Stimulated activated effector memory CD8-positive, alpha-beta T cell treated with anti-CD3 and anti-CD28 coated beads, Interleukin-12 subunit alpha, Interleukin-12 subunit beta, amount 100 ng/mL, for 72 hours (primary cell): ENCODE data around the gene DLG2.
"Not testable (repeated sequence)": the region's sequence is repeated elsewhere in the genome, so short reads cannot be mapped to it uniquely, and the experiment has no call there.

Experiments used
- ATAC-seq: fragments of 150-1000 bp; cut with Tn5 transposase; 2 replicates; pipeline ENCODE4 v1.10.0; 2021
- DNase-seq, 2 donors: peaks; one replicate each; pipeline ENCODE4 v3.0.0; 2021 to 2022; ENCODE audit warnings: low spot score in 2 of 2
- H3K27ac Mint-ChIP-seq: one replicate; pipeline ENCODE4 v1.8.0; 2022; ENCODE audit warnings: mild to moderate bottlenecking, mixed read lengths
- H3K36me3 Mint-ChIP-seq: one replicate; pipeline ENCODE4 v1.8.0; 2022; ENCODE audit warnings: mild to moderate bottlenecking, mixed read lengths
- H3K4me1 Mint-ChIP-seq: one replicate; pipeline ENCODE4 v1.8.0; 2022; ENCODE audit warnings: mixed read lengths
- H3K4me3 Mint-ChIP-seq: one replicate; pipeline ENCODE4 v1.8.0; 2022; ENCODE audit warnings: mild to moderate bottlenecking, mixed read lengths
- H3K9me3 Mint-ChIP-seq: one replicate; pipeline ENCODE4 v1.8.0; 2022; ENCODE audit warnings: mixed read lengths

DLG2 gene

DNA sequence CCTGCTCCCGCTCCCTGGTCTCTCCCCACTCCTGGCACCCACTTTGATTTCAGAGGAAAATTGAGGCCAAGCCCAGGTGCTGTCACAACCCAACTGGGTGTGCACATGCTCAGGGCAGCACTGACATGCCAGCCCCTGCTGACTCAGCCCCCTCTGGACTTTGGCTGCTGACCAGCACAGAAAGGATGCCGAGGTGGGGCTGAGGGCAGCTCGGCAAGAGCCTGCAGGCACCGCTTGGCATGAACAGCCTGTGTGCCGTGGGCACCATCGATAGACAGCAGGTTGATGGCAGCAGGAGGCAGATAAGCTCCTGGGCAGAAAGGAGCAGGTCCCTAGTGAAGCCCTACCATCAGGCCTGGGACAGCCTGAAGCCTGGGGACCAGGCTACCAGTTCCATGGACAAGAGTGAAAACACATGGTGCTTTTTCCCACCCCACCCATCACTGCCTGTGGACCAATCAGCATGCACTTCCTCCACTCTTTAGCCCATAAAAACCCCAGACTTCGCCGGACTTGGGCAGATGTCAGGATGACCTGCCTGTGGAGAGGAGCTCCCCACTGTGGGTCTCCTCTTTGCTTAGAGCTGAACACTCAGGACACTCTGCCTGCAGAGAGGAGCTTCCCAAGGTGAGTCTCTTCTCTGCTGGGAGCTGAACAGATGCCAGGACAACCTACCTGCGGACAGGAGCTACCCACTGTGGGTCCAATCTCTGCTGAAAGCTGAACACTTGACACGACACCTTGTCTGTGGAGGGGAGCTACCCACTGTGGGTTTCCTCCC lies 832.3 kb downstream of the DLG2 start:
- DNase-seq (no peak), ATAC-seq (no peak)
- Mint-ChIP-seq H3K9me3 (peaks cover 37% of the 10 kb centered on the region), H3K4me1 (no peaks in the 10 kb centered on the region), H3K4me3 (no peak overlapping the region), H3K36me3 (no peaks in the 10 kb centered on the region), H3K27ac (no peak overlapping the region)

DNA sequence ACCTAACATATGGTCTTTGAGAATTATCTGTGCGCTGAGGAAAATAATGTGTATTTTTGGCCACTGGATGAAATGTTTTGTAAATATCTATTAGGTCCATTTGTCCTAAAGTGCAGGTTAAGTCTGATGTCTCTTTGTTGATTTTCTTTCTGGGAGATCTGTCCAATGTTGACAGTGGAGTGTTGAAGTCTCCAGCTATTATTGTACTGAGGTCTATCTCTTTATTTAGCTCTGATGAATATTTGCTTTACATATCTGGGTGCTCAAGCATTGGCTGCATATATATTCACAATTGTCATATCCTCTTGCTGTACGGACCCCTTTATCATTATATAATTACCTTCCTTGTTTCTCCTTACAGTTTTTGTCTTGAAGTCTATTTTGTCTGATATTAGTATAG lies 833.8 kb downstream of the DLG2 start:
- Mint-ChIP-seq H3K4me1 (no peaks in the 10 kb centered on the region), H3K4me3 (no peak overlapping the region), H3K9me3 (peaks cover 37% of the 10 kb centered on the region), H3K36me3 (no peaks in the 10 kb centered on the region), H3K27ac (no peak overlapping the region)
- ATAC-seq (no peak), DNase-seq (no peak)

DNA sequence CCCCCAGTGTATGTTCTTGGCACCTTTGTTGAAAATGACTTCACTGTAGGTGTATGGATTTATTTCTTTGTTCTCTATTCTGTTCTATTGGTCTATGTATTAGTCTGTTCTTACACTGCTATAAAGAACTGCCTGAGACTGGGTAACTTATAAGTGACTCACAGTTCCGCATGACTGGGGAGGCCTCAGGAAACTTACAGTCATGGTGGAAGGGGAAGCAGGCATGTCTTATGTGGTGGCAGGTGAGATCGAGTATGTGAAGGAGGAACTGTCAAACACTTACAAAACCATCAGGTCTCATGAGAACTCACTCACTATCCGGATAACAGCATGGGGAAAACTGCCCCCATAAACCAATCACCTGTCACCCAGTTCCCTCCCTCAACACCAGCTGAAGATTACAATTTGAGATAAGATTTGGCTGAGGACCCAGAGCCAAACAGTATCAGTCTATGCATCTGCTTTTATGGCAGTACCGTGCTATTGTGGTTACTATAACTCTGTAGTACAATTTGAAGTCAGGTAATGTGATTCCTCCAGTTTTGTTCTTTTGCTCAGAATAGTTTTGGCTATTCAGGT lies 836.2 kb downstream of the DLG2 start:
- Mint-ChIP-seq H3K9me3 (peaks cover 30% of the 10 kb centered on the region), H3K4me3 (no peak overlapping the region), H3K27ac (no peak overlapping the region), H3K4me1 (no peaks in the 10 kb centered on the region), H3K36me3 (no peaks in the 10 kb centered on the region)
- DNase-seq, result no peak
- ATAC-seq, result no peak

DNA sequence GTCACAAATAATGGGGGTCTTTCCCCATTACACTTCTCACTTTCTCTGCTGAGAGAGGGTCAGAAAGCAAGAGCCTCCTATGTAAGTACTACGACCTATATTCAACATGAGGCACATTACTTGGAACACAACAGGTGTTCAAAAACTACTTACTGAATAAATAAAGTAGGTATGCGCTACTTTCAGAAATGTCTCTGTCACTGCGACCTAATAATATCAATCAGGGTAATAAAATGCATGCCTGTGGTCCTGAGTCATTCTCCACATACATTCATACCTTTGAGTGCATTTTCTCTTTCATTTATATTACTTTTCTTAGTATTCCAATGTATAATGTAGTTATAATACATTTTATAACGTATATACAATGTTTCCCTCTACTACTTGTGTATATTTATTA lies 838.9 kb downstream of the DLG2 start:
- no peak overlapping the region for H3K4me3 Mint-ChIP-seq

DNA sequence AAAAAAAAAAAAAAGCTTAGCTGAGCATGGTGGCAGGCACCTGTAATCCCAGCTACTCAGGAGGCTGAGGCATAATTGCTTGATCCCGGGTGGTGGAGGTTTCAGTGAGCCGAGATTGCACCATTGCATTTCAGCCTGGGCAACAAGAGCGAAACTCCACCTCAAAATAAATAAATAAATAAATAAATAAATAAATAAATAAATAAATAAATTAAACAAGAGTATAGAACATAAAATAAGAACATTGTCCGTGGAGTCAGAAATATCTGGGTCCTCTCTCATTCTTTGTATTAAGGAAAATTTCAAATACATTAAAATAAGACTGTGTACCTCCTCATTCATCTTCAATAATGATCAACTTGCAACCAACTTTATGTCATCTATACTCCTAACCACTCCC lies 843.0 kb downstream of the DLG2 start:
- not testable (repeated sequence) for H3K4me3 Mint-ChIP-seq, DNase-seq, ATAC-seq, H3K4me1 Mint-ChIP-seq, H3K27ac Mint-ChIP-seq, H3K36me3 Mint-ChIP-seq
- peaks cover 24% of the 10 kb centered on the region for H3K9me3 Mint-ChIP-seq

More for the DNA sequence above, 838.9 kb downstream of the DLG2 start:
- Mint-ChIP-seq H3K9me3 (peaks cover 27% of the 10 kb centered on the region), H3K27ac (no peak overlapping the region), H3K4me1 (no peaks in the 10 kb centered on the region), H3K36me3 (no peaks in the 10 kb centered on the region)
- no peak for DNase-seq
- no peak for ATAC-seq

DNA sequence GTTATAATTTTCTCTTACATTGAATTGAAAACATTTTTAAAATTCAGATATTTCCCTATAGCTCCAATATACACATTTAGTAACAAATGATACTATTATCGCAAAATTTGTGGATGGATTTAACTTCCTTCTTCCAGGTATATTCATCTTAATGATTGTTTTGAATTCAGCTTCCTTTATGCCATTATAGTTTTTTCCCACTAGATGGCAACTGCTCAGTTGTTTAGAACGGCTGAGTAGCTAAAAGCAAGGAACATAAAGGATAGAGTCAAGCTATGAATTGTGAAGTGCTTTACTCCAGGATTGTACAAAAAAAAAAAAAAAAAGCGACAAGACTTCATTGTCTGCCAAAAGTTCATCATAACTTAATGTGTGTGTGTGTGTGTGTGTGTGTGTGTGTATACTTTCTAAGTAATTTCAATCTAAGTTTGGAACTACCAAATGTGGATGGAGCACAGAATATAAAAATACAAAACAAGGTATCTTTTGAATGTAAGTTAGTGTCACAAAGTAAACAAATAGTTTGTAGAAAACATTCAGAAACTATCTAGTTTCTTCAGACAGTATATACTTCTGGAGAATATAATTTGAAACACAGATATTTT lies 846.4 kb downstream of the DLG2 start:
- peaks cover 31% of the 10 kb centered on the region for H3K9me3 Mint-ChIP-seq
- DNase-seq (no peak), ATAC-seq (no peak)
- H3K36me3 Mint-ChIP-seq, result no peaks in the 10 kb centered on the region
- H3K4me3 Mint-ChIP-seq, result no peak overlapping the region
- H3K27ac Mint-ChIP-seq, result no peak overlapping the region
- H3K4me1 Mint-ChIP-seq, result no peaks in the 10 kb centered on the region

DNA sequence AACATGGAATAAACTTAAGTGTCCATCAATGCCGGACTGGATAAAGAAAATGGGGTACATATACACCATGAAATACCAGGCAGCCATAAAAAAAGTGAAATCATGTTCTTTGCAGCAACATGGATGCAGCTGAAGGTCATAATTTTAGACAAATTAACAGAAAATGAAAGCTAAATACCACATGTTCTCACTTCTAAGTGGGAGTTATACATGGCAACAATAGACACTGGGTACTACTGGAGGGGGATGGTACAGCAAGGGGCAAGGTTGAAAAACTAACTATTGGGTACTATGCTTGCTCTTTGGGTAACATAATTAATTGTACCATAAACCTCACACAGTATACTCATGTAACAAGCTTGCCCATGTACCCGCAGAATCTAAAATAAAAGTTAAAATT lies 851.6 kb downstream of the DLG2 start:
- peaks cover 34% of the 10 kb centered on the region for H3K9me3 Mint-ChIP-seq
- ATAC-seq (no peak), DNase-seq (no peak)
- no peak overlapping the region for H3K27ac Mint-ChIP-seq
- H3K36me3 Mint-ChIP-seq, result no peaks in the 10 kb centered on the region
- H3K4me1 Mint-ChIP-seq, result no peaks in the 10 kb centered on the region
- no peak overlapping the region for H3K4me3 Mint-ChIP-seq

DNA sequence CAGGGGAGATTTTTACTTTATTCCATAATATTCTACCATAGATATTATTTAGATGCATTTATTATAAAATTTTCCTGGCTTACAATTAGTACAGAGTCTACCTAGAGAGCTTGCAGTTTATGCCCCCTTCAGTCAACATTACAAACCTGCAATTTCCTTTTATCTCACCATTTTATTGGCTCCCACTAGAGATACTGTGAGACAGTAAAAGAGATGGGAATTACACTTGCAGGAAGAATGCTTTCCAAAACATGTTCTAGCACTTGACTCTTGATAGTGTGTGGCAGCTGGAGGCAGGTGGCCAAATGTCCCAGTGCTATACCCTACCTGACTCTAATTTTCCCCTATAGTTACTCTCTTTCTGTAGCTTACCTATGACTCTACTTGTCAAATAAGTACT lies 863.2 kb downstream of the DLG2 start:
- Mint-ChIP-seq H3K4me3 (no peak overlapping the region), H3K36me3 (no peaks in the 10 kb centered on the region), H3K27ac (no peak overlapping the region), H3K9me3 (peaks cover 18% of the 10 kb centered on the region), H3K4me1 (no peaks in the 10 kb centered on the region)
- DNase-seq (no peak), ATAC-seq (no peak)

DNA sequence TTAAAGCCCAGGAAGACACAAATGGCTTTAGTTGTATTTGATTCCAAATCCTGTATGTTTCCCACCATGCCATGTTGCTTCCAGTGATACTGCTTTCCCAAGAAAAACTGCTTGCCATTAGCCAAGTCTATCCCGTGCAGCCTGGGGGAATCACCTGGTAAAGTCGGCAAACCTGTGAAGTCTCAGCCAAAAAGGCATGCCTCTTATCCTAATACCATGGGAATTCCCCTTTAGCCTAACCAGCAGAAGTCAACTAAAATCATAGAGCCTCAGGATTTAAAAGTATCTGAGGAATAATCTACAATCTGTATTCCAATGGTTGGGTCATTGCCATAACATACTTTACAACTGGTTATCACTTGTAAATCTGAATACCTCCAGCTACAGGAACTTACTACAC lies 869.4 kb downstream of the DLG2 start:
- no peak overlapping the region for H3K27ac Mint-ChIP-seq
- no peak overlapping the region for H3K4me3 Mint-ChIP-seq
- peaks cover 20% of the 10 kb centered on the region for H3K9me3 Mint-ChIP-seq
- no peaks in the 10 kb centered on the region for H3K4me1 Mint-ChIP-seq
- no peak for DNase-seq
- ATAC-seq, result no peak
- no peaks in the 10 kb centered on the region for H3K36me3 Mint-ChIP-seq

DNA sequence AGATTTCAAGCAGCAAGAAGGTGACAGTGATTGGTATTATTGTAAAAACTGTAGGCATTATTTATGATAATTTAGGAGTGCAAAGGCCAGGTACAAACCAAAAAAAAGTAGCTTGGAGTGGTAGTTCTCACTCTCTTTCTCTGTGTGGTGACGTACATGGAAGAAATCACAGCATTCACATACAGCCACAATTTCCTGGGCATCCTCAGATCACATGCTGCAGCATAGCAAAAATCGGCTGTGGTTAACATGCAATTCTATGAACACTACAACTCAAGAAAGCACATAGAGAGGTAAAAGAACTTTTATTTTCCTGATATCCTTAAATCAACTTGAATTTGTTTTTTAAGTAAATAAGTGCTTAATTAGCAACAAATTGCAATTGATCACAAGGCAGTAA lies 875.8 kb downstream of the DLG2 start:
- Mint-ChIP-seq H3K9me3 (peaks cover 17% of the 10 kb centered on the region), H3K36me3 (no peaks in the 10 kb centered on the region), H3K27ac (no peak overlapping the region), H3K4me1 (no peaks in the 10 kb centered on the region), H3K4me3 (no peak overlapping the region)
- DNase-seq (no peak), ATAC-seq (no peak)

DNA sequence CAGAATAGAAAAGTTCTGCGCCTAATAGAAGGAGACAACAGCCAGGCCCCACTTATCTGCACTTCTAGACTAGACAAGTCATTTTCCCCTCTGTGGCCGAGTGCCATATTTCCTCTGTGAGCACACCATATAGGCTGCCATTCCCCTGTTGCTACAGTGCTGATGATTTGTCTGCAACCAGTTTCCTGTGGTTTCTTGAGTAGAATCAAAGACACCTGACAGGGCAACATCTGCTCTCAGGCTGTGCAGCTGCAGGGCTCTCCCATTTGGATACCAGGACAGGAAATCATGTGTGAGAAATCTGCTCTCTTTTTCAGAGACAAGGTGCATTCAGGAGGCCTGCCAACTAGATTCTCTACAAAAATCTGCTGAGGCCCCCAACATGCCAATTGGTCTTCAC lies 879.3 kb downstream of the DLG2 start:
- Mint-ChIP-seq H3K4me3 (no peak overlapping the region), H3K9me3 (peaks cover 11% of the 10 kb centered on the region), H3K27ac (no peak overlapping the region), H3K36me3 (no peaks in the 10 kb centered on the region), H3K4me1 (no peaks in the 10 kb centered on the region)
- DNase-seq (no peak), ATAC-seq (no peak)

DNA sequence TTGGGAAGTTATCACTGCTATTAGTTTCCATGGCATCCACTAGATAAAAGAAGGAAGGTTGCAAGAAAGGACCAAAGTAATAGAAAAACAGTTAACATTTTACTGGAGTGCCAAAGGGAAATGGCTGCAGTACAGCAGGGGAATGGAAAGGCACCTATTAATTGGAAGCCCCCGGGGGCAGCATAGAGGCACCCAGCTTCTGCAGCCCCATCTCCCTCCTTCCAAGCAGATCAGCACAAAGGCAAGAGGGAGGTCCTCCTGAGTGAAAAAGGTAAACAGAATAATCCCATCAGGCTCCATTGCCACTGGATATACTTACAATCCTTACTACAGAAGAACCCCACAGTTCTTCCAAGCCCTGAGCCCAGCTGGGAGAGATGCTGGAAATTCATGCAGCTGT lies 887.1 kb downstream of the DLG2 start:
- no peaks in the 10 kb centered on the region for H3K4me1 Mint-ChIP-seq
- peaks cover 28% of the 10 kb centered on the region for H3K9me3 Mint-ChIP-seq
- no peak overlapping the region for H3K4me3 Mint-ChIP-seq
- no peaks in the 10 kb centered on the region for H3K36me3 Mint-ChIP-seq
- DNase-seq (no peak), ATAC-seq (no peak)
- H3K27ac Mint-ChIP-seq, result no peak overlapping the region

DNA sequence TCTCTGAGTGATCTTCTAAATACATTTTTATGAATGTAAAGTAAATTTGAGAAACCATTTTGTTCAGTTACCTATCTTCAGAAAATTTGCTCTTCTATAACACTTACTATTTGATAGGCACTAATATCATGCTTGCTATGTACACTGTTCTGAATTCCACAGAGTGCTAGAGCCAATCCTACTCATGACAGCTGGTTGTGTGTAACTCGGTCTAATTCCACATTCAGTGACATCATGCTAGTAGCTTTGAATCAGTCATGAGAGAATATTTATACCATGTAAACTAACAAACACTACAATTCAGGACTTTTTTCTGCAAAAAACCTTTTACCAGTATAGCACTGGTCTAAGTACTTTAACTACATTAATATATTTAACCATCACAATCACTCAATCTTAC lies 902.9 kb downstream of the DLG2 start:
- Mint-ChIP-seq H3K4me3 (no peak overlapping the region), H3K4me1 (no peaks in the 10 kb centered on the region), H3K27ac (no peak overlapping the region), H3K9me3 (peaks cover 12% of the 10 kb centered on the region), H3K36me3 (no peaks in the 10 kb centered on the region)
- DNase-seq (no peak), ATAC-seq (no peak)

DNA sequence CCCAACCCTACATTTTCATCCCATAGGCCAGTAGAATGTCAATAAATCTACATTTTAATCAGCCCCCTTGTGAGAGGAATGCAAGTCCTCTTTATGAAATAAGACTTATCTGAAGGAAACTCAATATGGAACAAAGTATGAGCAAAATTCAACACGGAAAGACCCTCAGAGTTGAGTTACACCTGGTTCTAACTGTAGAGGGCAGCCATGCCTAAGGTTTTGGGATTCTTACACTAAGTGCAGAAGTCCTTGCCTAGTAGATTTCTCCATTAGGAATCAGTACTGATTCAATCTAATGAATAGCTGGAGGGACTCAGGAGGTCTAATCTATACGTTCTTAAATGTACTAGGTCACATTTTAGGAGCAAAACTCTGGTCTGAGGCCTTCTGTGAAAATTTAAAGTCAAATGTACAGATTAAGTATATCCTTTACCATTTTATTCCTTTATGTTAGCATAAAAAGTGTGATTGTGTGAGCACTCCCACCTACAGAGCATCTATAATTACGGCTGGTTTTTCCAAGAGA lies 904.5 kb downstream of the DLG2 start:
- DNase-seq (no peak), ATAC-seq (no peak)
- no peaks in the 10 kb centered on the region for H3K36me3 Mint-ChIP-seq
- H3K27ac Mint-ChIP-seq, result no peak overlapping the region
- H3K4me3 Mint-ChIP-seq, result no peak overlapping the region
- no peaks in the 10 kb centered on the region for H3K4me1 Mint-ChIP-seq
- peaks cover 8% of the 10 kb centered on the region for H3K9me3 Mint-ChIP-seq

DNA sequence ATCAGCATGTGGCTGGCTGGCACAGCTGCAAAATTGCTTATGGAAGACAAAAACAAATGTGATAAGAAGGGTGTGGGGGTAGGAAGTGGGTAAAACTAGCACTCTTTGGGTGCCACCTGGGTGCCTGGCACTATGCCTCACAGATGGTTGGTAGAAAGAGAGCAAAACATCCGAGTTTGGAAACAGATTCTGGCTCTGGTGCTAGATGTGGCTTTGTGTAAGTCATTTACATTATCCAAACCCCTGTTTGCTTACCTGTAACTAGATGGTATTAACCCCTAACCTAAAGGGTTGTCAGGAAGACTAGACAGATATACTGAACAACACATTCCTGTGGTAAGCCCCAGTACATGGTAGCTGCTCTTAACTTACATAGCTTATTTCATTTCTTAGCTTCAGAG lies 905.6 kb downstream of the DLG2 start:
- Mint-ChIP-seq H3K36me3 (no peaks in the 10 kb centered on the region), H3K27ac (no peak overlapping the region), H3K9me3 (peaks cover 8% of the 10 kb centered on the region), H3K4me1 (no peaks in the 10 kb centered on the region), H3K4me3 (no peak overlapping the region)
- DNase-seq, result no peak
- no peak for ATAC-seq
